RPMI8226 (cell line): Measurements from ENCODE around the gene RHAG.
"Not testable (repeated sequence)": the region's sequence is repeated elsewhere in the genome, so short reads cannot be mapped to it uniquely, and the experiment has no call there.

ENCODE experiments used
- DNase-seq: peaks from one replicate; pipeline ENCODE4 v3.0.0-alpha.2; 2015

RHAG gene

DNA sequence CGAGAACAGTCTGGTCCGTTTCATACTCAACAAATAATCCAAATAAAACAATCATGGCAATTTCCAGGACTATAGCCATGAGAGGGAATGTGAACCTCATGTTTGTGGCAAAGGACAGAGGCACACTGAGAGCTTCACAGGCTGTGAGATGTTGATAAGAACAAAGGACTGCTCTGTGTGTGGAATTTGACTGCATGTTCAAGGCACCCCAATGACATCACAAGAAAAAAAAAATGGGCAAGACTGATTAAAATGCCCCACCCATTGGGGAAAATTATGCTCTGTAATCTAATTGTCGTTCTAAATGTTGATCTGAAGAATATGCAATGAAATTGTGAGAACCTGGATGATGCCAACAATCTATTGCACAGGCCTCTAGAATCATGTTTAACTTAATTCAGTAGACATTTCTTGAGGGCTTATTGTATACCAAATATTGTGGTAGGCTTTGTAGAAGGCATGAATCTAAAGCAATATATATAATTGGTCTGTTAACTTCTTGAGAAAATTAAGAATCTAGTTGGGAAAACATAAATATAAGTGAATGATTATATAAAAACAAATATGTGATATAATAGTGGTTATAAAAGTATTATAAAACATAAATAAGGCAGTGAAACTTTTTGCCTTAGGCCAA is at the start of gene RHAG:
RHAG (minus strand) TSS at position 127 of the 637 bp plus-strand sequence; CDS start at position 100, 27 bp downstream.
- DNase-seq: no peak

DNA sequence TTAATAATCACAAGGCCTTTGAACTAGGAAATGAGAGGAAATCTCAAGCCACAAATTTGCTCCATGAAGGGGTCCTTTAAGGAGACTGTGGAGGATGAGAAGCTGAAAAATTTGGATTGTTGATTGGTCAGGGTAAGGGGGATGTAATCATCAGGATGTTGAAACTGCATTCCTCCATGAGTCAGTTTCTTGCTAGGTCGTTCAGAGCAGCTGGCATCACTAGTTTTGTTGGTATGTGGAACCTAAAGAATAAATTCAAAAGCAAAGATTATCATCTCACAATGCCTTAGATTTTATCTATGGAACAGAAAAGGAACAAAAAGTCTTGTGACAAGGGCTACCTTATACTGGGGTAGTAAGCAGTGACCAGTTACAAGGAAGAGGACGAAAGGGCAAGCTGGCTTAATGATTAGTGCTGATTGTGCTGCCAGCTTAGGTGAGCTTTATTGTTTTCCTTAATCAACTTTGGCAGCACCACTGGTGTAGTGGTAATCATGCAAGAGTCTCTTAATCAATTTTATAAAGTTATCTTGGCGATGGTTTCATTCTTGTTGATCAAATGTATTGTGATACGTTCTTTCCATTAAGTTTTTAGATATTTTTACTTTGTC is 40.1 kb upstream of the RHAG start:
- DNase-seq: no peak

DNA sequence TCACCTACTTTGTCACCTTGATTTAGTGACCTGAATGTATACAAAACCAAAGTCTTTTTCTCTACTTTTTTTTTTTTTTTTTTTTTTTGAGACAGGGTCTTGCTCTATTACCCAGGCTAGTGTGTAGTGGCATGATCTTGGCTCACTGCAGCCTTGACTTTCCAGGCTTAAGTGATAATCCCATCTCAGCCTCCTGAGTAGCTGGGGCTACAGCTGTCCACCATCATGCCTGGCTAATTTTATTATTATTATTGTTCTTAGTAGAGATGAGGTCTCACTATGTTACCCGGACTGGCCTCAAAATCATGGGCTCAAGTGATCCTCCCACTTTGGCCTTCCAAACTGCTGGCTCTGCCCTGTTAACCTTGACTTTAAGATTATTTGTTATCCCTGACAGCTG is 39.2 kb upstream of the RHAG start:
- DNase-seq: no peak

DNA sequence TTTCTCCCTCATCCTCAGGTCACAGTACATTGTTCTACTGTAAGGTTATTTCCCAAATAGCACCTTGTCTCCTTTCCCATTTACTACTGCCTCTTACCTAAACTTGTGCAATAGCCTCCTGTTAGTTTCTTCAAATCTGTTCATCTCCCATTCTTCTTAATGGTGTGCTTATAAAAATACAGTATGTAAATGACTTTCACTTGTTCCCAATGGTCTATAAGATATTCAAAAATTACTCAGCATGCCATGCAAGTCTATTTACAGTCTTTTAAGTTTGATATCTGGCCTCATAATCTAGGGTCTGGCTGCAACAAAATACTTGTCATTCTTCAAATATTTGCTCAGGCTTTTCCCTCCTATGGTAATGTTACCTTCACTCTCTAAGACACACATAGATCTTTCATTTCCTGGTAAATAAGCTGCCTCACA is 31.5 kb upstream of the RHAG start:
- DNase-seq: no peak

DNA sequence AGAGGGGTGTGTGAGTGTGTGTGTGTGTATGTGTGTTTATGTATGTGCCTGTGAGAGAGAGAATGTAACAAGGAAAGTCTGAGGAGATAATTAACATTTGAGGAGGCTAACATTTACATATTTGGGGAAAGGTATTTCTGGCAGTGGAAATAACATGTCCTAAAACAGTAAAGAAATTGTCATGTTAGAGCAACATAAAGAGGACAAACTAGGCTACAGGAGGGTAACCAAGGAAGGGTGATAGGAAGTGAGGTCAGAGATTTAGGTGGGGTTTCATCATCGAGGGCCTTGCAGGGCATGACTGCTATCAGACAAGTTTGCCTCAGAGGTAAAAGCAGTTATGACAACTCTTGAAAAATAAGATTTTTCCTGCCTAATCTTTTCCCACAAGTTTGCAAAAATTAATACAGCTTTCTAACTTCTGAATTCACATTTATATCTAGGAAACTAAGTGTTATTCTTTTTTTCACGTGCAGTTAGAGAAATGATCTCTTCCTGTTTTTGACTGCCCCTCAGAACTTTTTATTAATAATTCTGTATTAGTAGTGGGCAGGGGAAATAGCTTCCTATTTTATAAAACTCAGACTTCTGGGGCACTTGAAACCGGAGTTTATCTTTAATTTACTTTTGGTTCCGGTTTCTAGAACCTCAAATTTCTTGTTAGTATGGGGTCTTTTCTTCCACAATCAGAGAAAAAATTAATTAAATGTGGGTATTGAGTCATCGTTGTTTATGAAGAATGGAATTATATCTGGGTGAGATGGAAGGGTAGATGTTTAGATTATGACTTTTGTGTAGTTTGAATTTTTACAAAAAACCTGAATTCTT is 30.5 kb upstream of the RHAG start:
- DNase-seq: no peak

DNA sequence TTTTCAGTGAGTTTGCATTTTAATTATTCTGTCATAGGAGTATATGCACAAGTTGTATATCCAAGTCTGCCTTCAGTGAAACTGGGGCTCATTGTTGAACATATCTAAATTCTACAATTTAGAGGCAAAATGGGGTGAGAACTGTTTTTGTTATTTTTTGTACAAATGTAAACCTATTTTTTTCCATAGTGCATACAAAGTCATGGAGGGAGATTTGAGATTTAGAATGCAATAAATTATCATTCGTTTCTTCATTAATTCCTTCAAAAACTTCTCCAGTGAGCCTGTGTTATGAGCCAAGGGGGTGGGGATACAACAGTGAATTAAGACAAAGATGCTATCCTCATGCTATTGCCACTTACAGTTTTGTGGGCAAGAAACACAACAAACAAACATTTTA is 29.8 kb upstream of the RHAG start:
- no peak for DNase-seq

DNA sequence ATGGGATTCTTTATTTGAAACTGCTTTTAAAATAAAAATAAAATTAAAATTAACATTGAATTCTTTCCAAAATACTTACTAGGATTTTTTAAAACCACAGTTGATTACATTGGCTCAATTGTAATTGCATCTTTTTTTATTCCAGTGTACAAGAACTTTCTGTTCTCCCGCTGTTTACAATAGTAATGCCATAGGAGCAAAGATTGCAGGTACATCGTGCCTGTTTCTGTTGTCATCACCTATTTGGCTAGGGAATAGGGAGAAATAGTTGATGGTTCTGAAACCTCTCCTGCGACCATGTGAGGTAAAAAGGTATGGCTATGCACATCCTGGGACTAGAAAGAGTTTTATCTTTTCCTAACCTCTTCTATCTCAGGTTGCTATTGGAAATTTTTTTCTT is 28.2 kb upstream of the RHAG start:
- no peak for DNase-seq

DNA sequence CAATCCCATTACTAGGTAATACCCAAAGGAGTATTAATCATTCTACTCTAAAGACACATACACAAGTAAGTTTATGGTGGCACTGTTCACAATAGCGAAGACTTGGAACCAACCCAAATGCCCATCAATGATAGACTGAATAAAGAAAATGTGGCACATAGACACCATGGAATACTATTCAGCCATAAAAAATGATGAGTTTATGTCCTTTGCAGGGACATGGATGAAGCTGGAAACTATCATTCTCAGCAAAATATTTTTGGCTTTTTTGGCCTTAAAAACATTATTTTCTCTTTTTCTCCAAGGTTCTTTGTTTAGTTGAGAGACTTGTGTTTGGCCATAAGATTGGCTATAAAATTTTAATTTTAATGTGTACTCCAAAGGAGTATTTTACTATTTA is 27.4 kb upstream of the RHAG start:
- not testable (repeated sequence) for DNase-seq

DNA sequence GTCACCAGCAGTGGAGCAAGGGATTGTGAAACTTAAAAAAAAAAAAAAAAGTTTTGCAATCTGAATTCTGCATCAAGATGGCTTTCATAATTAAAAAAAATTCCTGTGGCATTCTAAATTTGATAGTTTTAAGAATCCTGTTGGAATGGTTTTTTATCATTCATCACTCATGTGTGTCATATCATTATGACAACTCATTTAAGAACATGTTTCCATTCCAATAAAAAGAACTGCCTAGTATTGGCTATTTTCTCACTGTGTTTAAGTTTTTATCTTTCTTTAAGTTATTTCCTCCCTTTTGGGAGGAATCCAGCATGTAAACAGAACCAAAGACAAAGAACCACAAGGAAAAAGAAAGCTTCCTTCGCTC is 26.2 kb upstream of the RHAG start:
- no peak for DNase-seq

DNA sequence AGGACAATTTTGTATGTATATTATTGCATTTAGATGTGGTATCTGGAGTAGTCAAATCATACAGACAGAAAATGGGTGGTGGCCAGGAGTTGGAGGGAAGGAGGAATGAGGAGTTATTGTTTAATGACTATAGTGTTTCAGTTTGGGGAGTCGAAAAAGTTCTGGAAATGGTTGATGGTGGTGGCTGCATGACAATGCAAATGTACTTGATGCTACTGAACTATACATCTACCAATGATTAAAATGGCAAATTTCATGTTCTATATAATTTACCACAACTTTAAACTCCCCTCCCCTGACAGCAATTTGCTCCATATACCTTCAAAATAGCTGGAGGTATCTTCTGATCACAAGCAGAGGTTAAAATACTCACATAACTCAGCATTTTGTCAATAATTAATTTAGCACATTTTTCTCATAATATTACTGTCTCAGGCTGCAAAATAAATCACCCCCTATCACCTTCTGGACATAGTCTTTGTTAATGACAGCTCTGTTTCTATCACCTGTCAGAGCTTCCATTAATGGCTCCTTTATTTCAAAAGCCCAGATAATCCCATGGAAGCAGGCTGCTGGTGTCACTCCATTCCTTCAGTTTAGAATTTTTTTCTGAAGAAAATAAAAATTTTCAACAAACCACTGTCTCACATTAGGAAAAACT is 25.7 kb upstream of the RHAG start:
- no peak for DNase-seq

DNA sequence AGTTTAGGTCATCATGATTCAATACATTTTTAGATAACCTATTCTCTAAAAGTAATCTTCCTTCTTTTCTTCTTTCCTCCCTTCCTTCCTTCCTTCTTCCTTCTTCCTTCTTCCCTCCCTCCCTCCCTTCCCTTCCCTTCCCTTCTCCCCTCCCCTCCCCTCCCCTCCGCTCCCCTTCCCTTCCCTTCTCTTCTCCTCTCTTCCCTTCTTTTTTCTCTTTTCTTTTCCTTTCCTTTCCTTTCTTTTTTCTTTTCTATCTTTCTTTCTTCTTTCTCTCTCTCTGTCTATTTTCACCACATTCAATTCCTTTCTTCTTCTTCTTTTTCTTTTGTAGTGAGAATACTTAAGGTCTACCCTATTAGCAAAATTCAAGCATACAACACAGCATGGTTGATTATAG is 17.3 kb upstream of the RHAG start:
- no peak for DNase-seq

DNA sequence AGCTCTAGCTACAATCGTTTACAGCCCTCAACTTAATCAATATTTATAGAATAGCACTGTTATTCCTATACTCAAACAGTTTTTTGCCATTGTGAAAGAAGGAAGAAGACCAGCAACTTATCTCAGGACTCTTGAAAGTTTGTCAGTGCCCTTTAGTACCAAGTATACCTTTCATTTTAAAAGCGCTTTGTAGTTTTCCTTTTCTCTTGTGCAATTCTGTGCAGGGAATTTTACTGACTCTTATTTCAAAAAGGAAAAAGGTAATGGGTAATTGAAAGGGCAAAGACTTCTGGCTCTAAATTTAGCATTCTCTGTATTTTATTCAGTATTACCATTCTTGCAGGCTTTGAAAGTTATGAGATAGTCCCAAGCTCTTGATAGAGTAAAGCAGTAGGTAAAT is 16.8 kb upstream of the RHAG start:
- DNase-seq: no peak

DNA sequence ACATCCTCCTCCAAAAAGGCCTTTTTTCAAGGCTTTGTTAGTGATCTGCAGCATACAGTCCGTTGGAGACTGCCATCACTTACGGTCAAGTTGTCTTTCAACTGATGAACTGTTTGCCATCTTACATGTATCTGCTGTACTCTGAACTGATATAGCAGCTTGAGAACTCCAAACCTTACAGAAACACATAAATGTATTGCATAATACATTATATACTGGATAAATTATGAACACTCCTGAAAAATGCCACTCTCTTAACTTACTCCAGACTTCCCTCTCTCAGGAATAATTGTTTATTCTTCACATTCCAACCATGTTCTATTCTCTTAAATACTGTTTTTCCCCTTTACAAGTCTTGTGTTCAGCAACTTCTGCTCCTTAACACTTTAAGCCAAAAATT is 14.6 kb upstream of the RHAG start:
- no peak for DNase-seq

DNA sequence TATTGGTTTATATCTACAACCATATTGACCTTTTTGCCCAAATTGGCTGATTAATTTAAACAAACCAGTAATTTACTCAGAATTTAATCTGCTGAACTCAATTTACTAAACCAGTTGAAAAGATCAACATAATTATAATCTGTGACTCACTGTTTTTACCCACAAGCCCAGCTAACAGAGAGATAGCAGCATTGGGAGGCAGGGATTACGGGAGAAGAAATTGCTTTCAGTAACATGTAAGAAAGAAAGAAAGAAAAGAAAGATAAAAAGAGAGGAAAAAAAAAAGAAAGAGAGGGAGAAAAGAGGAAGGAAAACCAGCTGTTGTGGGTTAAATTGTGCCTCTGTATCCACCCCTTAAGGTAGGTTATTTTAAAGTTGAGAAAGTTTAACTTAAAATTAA is 13.3 kb upstream of the RHAG start:
- no peak for DNase-seq

DNA sequence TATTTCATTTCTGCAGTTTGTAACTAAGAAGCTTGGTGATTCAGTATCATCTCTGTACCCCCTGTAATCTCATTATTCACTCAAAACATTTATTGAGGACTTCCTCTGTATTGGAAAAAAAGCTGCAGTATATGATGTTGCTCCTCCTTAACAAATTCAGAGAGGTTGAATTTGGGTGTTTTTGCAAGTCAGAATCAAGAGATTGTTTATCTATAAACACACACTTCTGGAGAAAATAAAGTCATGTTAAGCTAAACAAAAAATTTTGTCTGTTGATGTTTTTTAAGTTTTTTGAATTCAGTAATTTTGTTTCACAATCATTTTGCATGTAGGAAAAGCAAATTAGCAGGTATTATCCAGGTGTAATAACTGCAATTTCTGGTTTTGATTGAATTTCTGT is 11.4 kb upstream of the RHAG start:
- no peak for DNase-seq

DNA sequence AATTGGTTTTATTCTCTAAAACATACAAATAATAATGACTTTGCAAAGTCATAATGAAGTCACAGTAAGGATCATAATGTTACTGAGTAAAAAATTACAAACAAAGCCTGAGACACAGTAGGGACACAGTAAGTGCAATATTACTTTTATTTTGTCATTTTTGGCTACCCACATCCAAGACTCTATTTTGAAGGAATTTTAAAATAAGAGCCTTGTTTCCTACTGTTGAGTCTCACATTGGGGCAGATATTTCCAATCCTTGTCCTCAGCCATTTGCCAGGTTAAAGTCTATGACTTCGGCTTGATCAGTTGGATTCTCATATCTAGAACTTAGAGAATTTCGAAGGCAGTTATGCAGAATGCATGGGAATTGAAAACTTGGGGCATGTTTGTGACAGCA is 10.8 kb upstream of the RHAG start:
- no peak for DNase-seq

DNA sequence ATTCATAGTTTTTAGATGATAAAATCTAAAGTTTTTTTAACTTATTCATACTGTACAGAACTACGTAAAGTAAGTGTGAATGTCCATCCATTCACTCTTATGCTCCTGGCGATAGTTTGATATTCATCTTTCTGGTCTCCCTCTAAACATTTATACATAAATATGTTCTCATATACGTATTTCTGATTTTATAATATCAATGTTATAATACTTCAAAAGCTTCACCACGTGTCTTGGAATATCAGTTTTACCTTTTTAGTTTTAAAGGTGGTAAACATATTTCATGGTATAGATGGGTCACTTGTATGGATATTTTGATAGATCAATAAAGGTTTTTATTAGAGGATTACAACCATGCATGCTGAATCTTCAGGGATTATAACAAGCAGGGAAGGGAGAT is 10.3 kb upstream of the RHAG start:
- DNase-seq: no peak

DNA sequence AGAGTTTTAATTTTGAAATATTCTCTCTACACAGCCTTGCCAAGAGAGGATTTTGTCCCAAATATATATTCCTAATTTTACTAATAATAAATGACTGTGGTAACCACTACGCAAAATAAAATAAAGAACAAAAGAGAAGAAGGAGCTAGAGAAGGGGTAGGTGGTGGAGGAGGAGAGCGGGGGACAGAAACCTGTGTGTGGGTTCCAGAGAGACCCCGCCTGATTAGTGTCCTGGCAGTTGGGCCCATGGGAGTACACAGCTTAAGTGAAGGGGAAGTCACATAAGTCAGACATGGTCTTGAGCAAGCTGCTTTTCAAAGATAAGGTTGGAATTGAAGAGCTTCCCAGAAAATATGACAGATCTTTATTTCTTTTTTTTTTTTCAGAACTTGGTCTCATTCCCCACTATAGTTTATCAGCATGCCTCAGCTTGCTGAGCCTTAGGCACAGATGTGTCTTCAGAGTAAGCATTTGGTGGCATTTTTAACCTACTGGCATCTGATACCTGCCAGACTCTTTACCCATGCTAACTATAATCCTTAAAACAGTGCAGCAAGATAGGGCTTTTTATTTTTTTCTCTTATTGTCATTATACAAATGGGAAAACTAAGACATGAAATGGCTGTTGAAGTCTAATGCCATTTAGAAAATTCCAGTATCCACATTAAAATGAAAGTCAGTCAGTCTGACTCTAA is 9.6 kb upstream of the RHAG start:
- no peak for DNase-seq

DNA sequence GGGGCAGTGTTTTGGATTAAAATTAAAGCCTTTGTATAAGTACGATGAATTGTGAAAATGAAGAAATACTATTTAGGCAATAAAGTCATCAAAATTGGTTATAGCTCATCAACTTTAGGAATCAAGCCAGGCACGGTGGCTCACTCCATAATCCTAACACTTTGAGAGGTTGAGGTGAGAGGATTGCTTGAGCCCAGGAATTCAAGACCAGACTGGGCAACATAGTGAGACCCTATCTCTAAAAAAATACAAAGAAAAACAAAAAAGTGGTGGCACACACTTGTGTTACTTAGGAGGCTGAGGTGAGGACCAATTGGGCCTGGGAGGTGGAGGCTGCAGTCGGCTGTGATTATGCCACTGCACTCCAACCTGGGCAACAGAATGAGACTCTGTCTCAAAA is 8.5 kb upstream of the RHAG start:
- no peak for DNase-seq

DNA sequence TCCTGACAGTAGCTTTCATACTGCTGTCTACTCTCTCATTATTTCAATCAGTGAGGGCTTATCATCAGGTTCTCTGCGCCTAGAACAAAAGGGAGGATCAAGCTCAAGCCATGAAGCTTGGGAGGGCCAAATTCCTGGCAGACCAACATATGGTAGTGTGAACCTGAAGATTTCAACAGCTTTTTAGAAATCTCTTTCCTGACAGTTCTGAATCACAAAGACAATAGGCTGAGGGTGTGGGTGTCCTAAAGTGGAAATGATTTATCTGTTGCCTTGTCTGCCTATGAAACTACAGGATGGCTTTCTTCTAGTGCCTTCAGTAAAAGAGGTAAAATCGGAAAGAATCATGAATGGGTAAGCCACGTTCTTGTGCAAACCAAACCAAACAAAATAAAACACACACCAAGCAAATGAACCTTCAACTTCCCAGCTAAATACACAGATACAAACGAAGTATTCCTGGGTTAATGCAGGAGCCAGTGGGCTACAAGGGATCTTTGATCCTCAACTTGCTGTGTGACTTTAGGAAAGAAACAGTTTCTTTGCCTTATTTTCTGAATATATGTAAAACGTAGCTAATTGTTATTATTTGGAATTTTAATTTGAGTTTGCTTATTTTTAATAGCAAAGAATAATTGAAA is 2.7 kb upstream of the RHAG start:
- no peak for DNase-seq

DNA sequence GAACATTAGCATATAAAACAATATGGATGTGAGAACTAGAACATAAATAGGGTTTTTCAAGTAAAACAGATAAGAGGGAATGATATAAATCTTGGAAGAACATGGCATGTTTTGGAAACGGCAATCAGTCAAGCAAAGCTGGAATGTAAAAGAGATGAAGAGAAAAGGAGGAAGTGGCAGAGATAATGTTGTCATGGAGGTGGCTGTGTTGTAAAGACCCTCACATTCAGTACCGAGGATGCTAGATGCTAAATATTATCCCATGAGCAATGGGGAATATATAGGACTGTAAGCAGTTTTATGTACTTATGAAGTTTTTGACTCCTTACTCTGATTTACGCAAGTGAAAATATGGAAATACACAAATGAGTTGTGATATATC is 702 bp upstream of the RHAG start:
- no peak for DNase-seq

DNA sequence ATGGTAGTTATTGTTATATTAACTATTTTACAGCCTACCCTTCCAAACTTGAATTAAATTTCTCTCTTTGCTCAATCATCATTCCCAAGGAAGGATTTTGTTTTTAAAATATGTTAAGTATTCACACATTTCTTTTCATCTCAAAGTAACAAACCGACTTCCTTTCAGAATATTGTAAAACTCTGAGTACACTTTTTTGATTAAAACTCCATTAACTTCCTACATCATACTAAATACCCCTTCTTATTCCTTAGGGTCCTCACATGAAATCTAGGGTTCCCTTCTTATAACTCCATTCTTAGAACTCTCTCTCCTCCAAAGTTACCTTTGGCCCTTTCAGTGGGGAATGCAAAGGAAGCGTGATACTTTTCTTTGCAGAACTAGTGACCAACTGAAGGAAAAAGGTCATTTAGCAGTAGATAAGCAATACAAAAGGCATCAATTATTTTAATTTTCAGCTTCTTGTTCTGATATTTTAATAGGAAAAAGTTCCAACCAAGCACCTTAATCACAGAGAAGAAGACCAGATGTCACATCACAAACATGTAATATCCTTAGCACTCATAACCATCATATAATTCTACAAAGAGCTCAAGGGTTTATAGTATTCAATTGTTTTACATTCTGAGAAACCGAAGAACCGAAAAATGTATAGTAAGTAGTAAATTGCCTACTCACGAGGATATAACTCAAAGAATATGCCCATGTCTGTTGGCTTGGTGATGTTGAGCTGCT is 494 bp downstream of the RHAG start:
- no peak for DNase-seq
